Suprapubic skin (tissue), 4 donors: ENCODE results near the gene HECW1. TPM values are rescaled to one million over a fixed set of nuclear protein-coding genes. Genes with fewer than 3 reads are reported as not detected.

ENCODE experiments used
- DNase-seq, 2 donors: peaks; one replicate each; pipeline ENCODE4 v3.0.0-alpha.2; 2019; ENCODE audit warnings: low spot score in 2 of 2
- H3K27ac ChIP-seq: fragments of 200-600 bp; sonication (generic); one replicate; pipeline ENCODE4 v1.5.1; 2019
- H3K27me3 ChIP-seq: fragments of 200-600 bp; sonication (generic); one replicate; pipeline ENCODE4 v1.5.1; 2019
- H3K36me3 ChIP-seq: fragments of 200-600 bp; sonication (generic); one replicate; pipeline ENCODE4 v1.5.1; 2019
- H3K4me1 ChIP-seq: fragments of 200-600 bp; sonication (generic); one replicate; pipeline ENCODE4 v1.5.1; 2019
- H3K4me3 ChIP-seq: fragments of 200-600 bp; sonication (generic); one replicate; pipeline ENCODE4 v1.5.1; 2019; ENCODE audit warnings: mild to moderate bottlenecking
- H3K9me3 ChIP-seq: fragments of 200-600 bp; sonication (generic); one replicate; pipeline ENCODE4 v1.5.1; 2019
- EP300 ChIP-seq: sonication (generic); formaldehyde crosslinking; IDR thresholded peaks from one replicate; pipeline ENCODE4 v1.6.1; 2017; ENCODE audit warnings: antibody characterized with exemption
- POLR2A ChIP-seq, 2 donors: fragments of 450-650 bp; IDR thresholded peaks; one replicate each; pipeline ENCODE4 v1.6.1; 2017; ENCODE audit warnings: antibody characterized with exemption in 2 of 2, mild to moderate bottlenecking in 2 of 2, moderate library complexity in 2 of 2
- POLR2AphosphoS5 ChIP-seq, 3 donors: sonication (generic); formaldehyde crosslinking; IDR thresholded peaks; one replicate each; pipeline ENCODE4 v1.6.1; 2017; ENCODE audit warnings: antibody characterized with exemption in 3 of 3
- WGBS: methylation state at CpG from one replicate; pipeline ENCODE4 v1.1.5; 2018; 5-methylcytosine and 5-hydroxymethylcytosine counted together
- total RNA-seq, 4 donors: library from RNA; depleted of rRNA; stranded (reverse); fragments of >200 nt; gene quantifications; one replicate each; pipeline ENCODE4 v1.1.0, GENCODE V29; 2016
- TF ChIP-seq, protein P1 (sequence below), 2 donors: fragments of 200-600 bp in 1 of 2; fragments of 450-650 bp in 1 of 2; sonication (generic) in 1 of 2; IDR thresholded peaks; one replicate each; pipeline ENCODE4 v1.5.1; 2016 to 2019; ENCODE audit warnings: antibody characterized with exemption in 2 of 2, mild to moderate bottlenecking in 1 of 2, moderate library complexity in 1 of 2

The HECW1 gene
- total RNA-seq, 4 donors from 2014 or later, result 0.17 to 0.73 (median 0.32) TPM; not detected in 1

DNA sequence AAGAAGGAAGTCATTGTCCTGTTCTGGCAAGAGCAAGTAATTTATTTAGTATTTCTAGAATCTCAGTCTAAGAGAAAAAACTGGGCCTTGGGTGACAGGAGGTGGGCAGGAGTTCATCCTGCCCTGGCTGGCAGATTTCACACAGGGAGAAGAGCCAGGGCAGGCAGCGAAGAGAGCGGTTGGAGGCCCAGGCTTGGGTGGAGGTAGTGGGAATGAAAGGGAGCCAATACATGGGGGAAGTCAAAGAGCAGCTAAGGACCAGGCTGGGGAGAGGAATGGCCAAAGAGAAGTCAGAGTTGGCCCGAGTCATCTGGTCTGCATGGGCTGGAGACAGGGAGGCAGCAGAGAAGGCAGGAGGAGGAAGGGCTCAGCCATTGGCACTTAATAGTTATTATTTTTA is 51.4 kb downstream of the HECW1 start:
- Histone ChIP-seq H3K9me3 (no peaks in the 10 kb centered on the region), H3K27ac (no peak overlapping the region), H3K27me3 (no peaks in the 10 kb centered on the region), H3K4me1 (no peaks in the 10 kb centered on the region), H3K36me3 (no peaks in the 10 kb centered on the region), H3K4me3 (no peak overlapping the region)
- TF ChIP-seq, protein P1, sequence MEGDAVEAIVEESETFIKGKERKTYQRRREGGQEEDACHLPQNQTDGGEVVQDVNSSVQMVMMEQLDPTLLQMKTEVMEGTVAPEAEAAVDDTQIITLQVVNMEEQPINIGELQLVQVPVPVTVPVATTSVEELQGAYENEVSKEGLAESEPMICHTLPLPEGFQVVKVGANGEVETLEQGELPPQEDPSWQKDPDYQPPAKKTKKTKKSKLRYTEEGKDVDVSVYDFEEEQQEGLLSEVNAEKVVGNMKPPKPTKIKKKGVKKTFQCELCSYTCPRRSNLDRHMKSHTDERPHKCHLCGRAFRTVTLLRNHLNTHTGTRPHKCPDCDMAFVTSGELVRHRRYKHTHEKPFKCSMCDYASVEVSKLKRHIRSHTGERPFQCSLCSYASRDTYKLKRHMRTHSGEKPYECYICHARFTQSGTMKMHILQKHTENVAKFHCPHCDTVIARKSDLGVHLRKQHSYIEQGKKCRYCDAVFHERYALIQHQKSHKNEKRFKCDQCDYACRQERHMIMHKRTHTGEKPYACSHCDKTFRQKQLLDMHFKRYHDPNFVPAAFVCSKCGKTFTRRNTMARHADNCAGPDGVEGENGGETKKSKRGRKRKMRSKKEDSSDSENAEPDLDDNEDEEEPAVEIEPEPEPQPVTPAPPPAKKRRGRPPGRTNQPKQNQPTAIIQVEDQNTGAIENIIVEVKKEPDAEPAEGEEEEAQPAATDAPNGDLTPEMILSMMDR (IDR thresholded peaks at IDR 0.05), result no peak
- no peak for TF ChIP-seq POLR2AphosphoS5 (IDR thresholded peaks at IDR 0.05)
- no peak for TF ChIP-seq EP300
- TF ChIP-seq POLR2A (IDR thresholded peaks at IDR 0.05), result no peak
- no peak for DNase-seq
- WGBS, result 88% methylated on average over 3 of the region's 3 CpGs

DNA sequence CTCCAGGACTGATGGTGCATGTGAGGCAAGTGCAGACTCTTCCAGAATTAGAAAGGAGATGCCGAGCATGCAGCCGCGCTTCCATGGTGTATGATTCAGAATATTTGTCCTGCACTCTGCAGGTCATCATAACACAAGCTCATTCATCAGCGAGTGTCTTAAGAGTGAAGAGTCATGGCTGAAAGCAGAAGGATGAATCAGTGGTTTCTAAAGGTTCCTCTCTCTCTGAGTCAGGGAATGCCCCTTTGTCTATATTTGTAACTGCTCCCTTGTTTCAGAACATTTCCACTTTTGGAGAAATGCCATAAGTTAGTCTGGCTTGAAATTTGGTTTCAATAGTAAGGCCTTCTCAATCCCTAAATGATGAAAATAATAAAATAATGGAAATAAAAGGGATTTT is 52.3 kb downstream of the HECW1 start:
- Histone ChIP-seq H3K36me3 (no peaks in the 10 kb centered on the region), H3K4me3 (no peak overlapping the region), H3K27me3 (no peaks in the 10 kb centered on the region), H3K27ac (no peak overlapping the region), H3K9me3 (no peaks in the 10 kb centered on the region), H3K4me1 (no peaks in the 10 kb centered on the region)
- TF ChIP-seq POLR2A (IDR thresholded peaks at IDR 0.05), result no peak
- no peak for TF ChIP-seq EP300
- no peak for TF ChIP-seq POLR2AphosphoS5 (IDR thresholded peaks at IDR 0.05)
- TF ChIP-seq, protein P1 (IDR thresholded peaks at IDR 0.05), result no peak
- DNase-seq, result no peak
- 67% methylated on average over 4 of the region's 4 CpGs for WGBS

DNA sequence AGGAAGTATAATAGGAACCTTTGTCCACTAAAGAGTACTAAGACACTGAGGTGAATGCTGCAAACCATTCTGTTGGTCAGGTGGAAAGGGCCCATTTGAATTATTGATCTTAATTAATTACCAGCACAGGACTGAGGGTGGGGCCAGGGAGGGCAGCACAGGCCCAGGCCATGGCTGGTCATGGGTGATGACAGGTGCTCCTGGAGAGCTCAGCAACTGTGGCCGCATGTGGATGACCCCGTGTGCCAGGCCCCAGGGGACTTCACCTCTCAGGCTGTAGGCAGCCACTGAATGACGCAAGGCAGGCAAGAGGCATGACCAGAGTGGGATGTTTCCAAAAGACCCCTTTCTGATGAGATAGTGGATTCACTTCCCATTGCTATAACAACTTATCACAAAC is 54.2 kb downstream of the HECW1 start:
- Histone ChIP-seq H3K4me3 (no peak overlapping the region), H3K4me1 (no peaks in the 10 kb centered on the region), H3K9me3 (no peaks in the 10 kb centered on the region), H3K27me3 (no peaks in the 10 kb centered on the region), H3K27ac (no peak overlapping the region), H3K36me3 (no peaks in the 10 kb centered on the region)
- no peak for TF ChIP-seq POLR2AphosphoS5 (IDR thresholded peaks at IDR 0.05)
- TF ChIP-seq, protein P1 (IDR thresholded peaks at IDR 0.05), result no peak
- 92% methylated on average over 3 of the region's 3 CpGs for WGBS
- DNase-seq, result no peak

DNA sequence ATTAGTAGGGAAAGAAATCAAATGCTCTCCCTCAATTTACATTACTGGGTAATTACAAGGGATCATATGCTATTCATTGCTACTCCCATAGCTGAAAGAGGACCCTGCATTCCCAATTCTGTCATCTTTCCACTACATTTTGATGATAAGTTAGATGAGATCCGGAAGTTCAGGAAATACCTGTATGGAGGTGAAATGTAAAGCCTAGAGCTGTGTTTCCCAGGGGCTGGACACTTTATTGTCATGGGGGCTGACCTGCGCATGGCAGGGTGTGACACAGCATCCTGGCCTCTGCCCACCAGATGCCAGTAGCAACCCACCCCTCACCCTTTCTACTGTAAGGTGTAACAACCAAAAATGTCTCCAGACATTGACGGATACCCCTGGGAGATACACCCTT is 56.6 kb downstream of the HECW1 start:
- Histone ChIP-seq H3K4me3 (no peak overlapping the region), H3K27me3 (peaks cover 8% of the 10 kb centered on the region), H3K36me3 (no peaks in the 10 kb centered on the region), H3K27ac (no peak overlapping the region), H3K9me3 (no peaks in the 10 kb centered on the region), H3K4me1 (no peaks in the 10 kb centered on the region)
- TF ChIP-seq POLR2A (IDR thresholded peaks at IDR 0.05), result no peak
- TF ChIP-seq POLR2AphosphoS5 (IDR thresholded peaks at IDR 0.05), result no peak
- TF ChIP-seq, protein P1 (IDR thresholded peaks at IDR 0.05), result no peak
- DNase-seq, result no peak
- 87% methylated on average over 3 of the region's 3 CpGs for WGBS

DNA sequence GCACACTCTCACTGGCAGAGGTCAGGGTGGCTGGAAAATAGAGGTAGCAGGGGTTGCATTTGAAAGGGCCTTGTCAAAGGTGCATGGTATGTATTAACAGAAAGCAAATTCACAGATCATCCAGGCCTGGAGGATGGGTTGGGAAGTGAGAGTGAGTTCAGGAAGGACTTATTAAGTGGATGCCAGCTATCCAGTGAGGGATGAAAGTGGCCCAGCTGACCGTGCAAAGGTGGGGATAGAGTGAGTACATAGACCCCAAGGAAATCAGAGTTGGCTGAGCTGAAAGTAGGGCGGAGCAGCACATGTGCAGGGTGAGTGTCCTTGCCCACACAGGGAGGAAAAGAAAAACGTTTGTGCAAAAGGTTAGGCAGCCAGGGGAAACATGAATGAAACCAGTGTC is 58.1 kb downstream of the HECW1 start:
- Histone ChIP-seq H3K9me3 (no peaks in the 10 kb centered on the region), H3K4me1 (no peaks in the 10 kb centered on the region), H3K27me3 (peaks cover 8% of the 10 kb centered on the region), H3K36me3 (no peaks in the 10 kb centered on the region), H3K27ac (no peak overlapping the region), H3K4me3 (no peak overlapping the region)
- WGBS, result 50% methylated on average over 3 of the region's 3 CpGs
- TF ChIP-seq POLR2A (IDR thresholded peaks at IDR 0.05) (no peak), POLR2AphosphoS5 (IDR thresholded peaks at IDR 0.05) (no peak), EP300 (no peak)
- TF ChIP-seq, protein P1 (IDR thresholded peaks at IDR 0.05), result no peak
- no peak for DNase-seq
